GM12878 (cell line): ENCODE results near the gene RAD51B. TPM values are rescaled to one million over a fixed set of nuclear protein-coding genes. Genes with fewer than 3 reads are reported as not detected.

ENCODE experiments used
- ATAC-seq: fragments of 200-7000 bp; cut with Tn5 transposase; 3 replicates; pipeline ENCODE4 v1.9.1; 2020; ENCODE audit warnings: mild to moderate bottlenecking, moderate library complexity
- BruUV-seq: library from RNA; stranded (reverse); fragments of 400-500 nt; replicated peaks from 2 replicates; lab custom pipeline; 2021; lab: Mats Ljungman, UMichigan
- CTCF ChIA-PET: fragments of 300-600 bp; sonication (Branson Sonifier 250); formaldehyde crosslinking; extraction: SDS; loops from one replicate; lab custom pipeline; 2021; ENCODE audit warnings: inconsistent platforms; lab: Yijun Ruan, JAX
- POLR2A ChIA-PET: fragments of 350-600 bp; formaldehyde crosslinking; extraction: SDS; loops from one replicate; lab custom pipeline; 2021; ENCODE audit warnings: inconsistent platforms; lab: Charles Lee
- RAD21 ChIA-PET: fragments of 300-600 bp; sonication (Branson Sonifier 250); formaldehyde crosslinking; loops from one replicate; lab custom pipeline; 2023; ENCODE audit warnings: antibody characterized with exemption; ENCODE audit not compliant: unreplicated experiment; lab: Charles Lee
- SMC1A ChIA-PET: fragments of 300-600 bp; sonication (Branson Sonifier 250); formaldehyde crosslinking; loops from one replicate; lab custom pipeline; 2023; ENCODE audit not compliant: unreplicated experiment, uncharacterized antibody; lab: Charles Lee
- DNase-seq: peaks from one replicate; pipeline ENCODE4 v3.0.0-alpha.2; 2011; ENCODE audit warnings: low read depth, low spot score
- FAIRE-seq: peaks from 3 replicates; lab custom pipeline; 2011; peaks lifted over from hg19 to GRCh38; lab: Jason Lieb, UNC
- H2AFZ ChIP-seq: 2 replicates; pipeline ENCODE4 v1.6.0; 2011; ENCODE audit warnings: low read depth, low read length, control low read depth; ENCODE audit not compliant: control insufficient read depth
- H3K27ac ChIP-seq: 2 replicates; pipeline ENCODE4 v1.5.1; 2011; ENCODE audit warnings: control low read depth; ENCODE audit not compliant: control insufficient read depth, insufficient read depth
- H3K27me3 ChIP-seq, 2 experiments: replicated peaks in 1 of 2; 2 replicates each; pipeline versions ENCODE4 v1.6.0 to v1.6.1; 2011; ENCODE audit warnings: low read length in 1 of 2; ENCODE audit not compliant: control insufficient read depth in 2 of 2, insufficient read depth in 2 of 2
- H3K36me3 ChIP-seq, 2 experiments: 2 replicates each; pipeline ENCODE4 v1.5.1; 2011; ENCODE audit warnings: low read length in 1 of 2; ENCODE audit not compliant: control insufficient read depth in 2 of 2, insufficient read depth in 2 of 2
- H3K4me1 ChIP-seq: 2 replicates; pipeline ENCODE4 v1.6.1; 2011; ENCODE audit warnings: mild to moderate bottlenecking, low read length, moderate library complexity, mixed read lengths; ENCODE audit not compliant: control insufficient read depth, insufficient read depth
- H3K4me2 ChIP-seq: 2 replicates; pipeline ENCODE4 v1.6.0; 2011; ENCODE audit warnings: control low read depth; ENCODE audit not compliant: control insufficient read depth, insufficient read depth
- H3K4me3 ChIP-seq: fragments of 200-600 bp; sonication (generic); 2 replicates; pipeline ENCODE4 v1.5.1; 2016
- H3K79me2 ChIP-seq: 2 replicates; pipeline ENCODE4 v1.6.0; 2011; ENCODE audit warnings: low read length; ENCODE audit not compliant: control insufficient read depth, insufficient read depth
- H3K9ac ChIP-seq: 2 replicates; pipeline ENCODE4 v1.8.0; 2011; ENCODE audit warnings: low read length, control low read depth, mixed read lengths; ENCODE audit not compliant: control insufficient read depth, insufficient read depth
- H3K9me3 ChIP-seq: replicated peaks from 3 replicates; pipeline ENCODE4 v1.5.1; 2011; ENCODE audit warnings: mild to moderate bottlenecking, low read length; ENCODE audit not compliant: control insufficient read depth, insufficient read depth
- H4K20me1 ChIP-seq: 2 replicates; pipeline ENCODE4 v1.6.0; 2011; ENCODE audit not compliant: control insufficient read depth, insufficient read depth
- ASH2L ChIP-seq: fragments of 300-600, 200-600 bp; sonication (generic); IDR thresholded peaks from 2 replicates; pipeline ENCODE4 v1.6.1; 2017; ENCODE audit warnings: low read depth, mild to moderate bottlenecking, borderline replicate concordance
- CBFB ChIP-seq: IDR thresholded peaks from 2 replicates; pipeline ENCODE4 v1.6.1; 2016; ENCODE audit warnings: antibody characterized with exemption, low read depth
- CEBPB ChIP-seq, 2 experiments: fragments of 150-350 bp in 1 of 2; IDR thresholded peaks; 2 replicates each; pipeline ENCODE4 v1.6.1; 2012 to 2014; ENCODE audit warnings: low read depth in 2 of 2, low read length in 2 of 2, borderline replicate concordance in 1 of 2, inconsistent platforms in 1 of 2
- CHD2 ChIP-seq: IDR thresholded peaks from 2 replicates; pipeline ENCODE4 v1.6.1; 2011; ENCODE audit warnings: low read depth, low read length, improper control_type of control experiment, borderline replicate concordance
- EED ChIP-seq: sonication (generic); IDR thresholded peaks from 2 replicates; pipeline ENCODE4 v1.6.1; 2016; ENCODE audit warnings: antibody characterized with exemption, low read depth
- ESRRA ChIP-seq: IDR thresholded peaks from 2 replicates; pipeline ENCODE4 v1.6.1; 2012; ENCODE audit warnings: mild to moderate bottlenecking, low read length, improper control_type of control experiment
- FOS ChIP-seq: IDR thresholded peaks from 3 replicates; pipeline ENCODE4 v1.6.1; 2011; ENCODE audit warnings: borderline replicate concordance; ENCODE audit not compliant: insufficient read length; ENCODE audit errors: extremely low read depth
- HDGF ChIP-seq: fragments of 450-650 bp; IDR thresholded peaks from 2 replicates; pipeline ENCODE4 v1.6.1; 2016; ENCODE audit warnings: antibody characterized with exemption
- IRF4 ChIP-seq: IDR thresholded peaks from 2 replicates; pipeline ENCODE4 v1.6.1; 2011; ENCODE audit warnings: low read depth, low read length
- LARP7 ChIP-seq: fragments of 450-650 bp; IDR thresholded peaks from 2 replicates; pipeline ENCODE4 v1.6.1; 2017; ENCODE audit warnings: mild to moderate bottlenecking
- NFYB ChIP-seq: IDR thresholded peaks from 2 replicates; pipeline ENCODE4 v1.6.1; 2011; ENCODE audit warnings: low read depth, mild to moderate bottlenecking, low read length, improper control_type of control experiment, moderate library complexity; ENCODE audit not compliant: insufficient read depth
- NR2C1 ChIP-seq: fragments of 450-650 bp; IDR thresholded peaks from 2 replicates; pipeline ENCODE4 v1.6.1; 2017; ENCODE audit warnings: antibody characterized with exemption, mild to moderate bottlenecking, moderate library complexity
- RFX5 ChIP-seq: IDR thresholded peaks from 2 replicates; pipeline ENCODE4 v1.6.1; 2011; ENCODE audit warnings: low read depth, low read length, improper control_type of control experiment
- SIX5 ChIP-seq: IDR thresholded peaks from 2 replicates; pipeline ENCODE4 v1.6.1; 2011; ENCODE audit warnings: mild to moderate bottlenecking, low read depth, low read length, moderate library complexity; ENCODE audit not compliant: severe bottlenecking
- TCF3 ChIP-seq: IDR thresholded peaks from 2 replicates; pipeline ENCODE4 v1.6.1; 2012; ENCODE audit warnings: low read depth, mild to moderate bottlenecking, low read length, borderline replicate concordance; ENCODE audit not compliant: insufficient read depth
- USF2 ChIP-seq: IDR thresholded peaks from 2 replicates; pipeline ENCODE4 v1.6.1; 2011; ENCODE audit warnings: low read depth, low read length, improper control_type of control experiment, borderline replicate concordance
- WGBS: methylation state at CpG from one replicate; pipeline ENCODE4 v1.1.6; 2016; ENCODE audit warnings: low lambda C conversion rate; ENCODE audit not compliant: insufficient replicate concordance, insufficient coverage; ENCODE audit errors: missing lambda C conversion rate; 5-methylcytosine and 5-hydroxymethylcytosine counted together
- in situ Hi-C: fragments of 300-500 bp; cut with MboI; formaldehyde crosslinking; loops from 9 replicates; pipeline ENCODE4 v1.14.3; 2018; ENCODE audit warnings: mixed read lengths
- intact Hi-C: fragments of 100-400 bp; cut with micrococcal nuclease; formaldehyde crosslinking; loops from one replicate; pipeline ENCODE4 v1.14.2; 2022; ENCODE audit not compliant: unreplicated experiment
- polyA plus RNA-seq, 11 experiments: library from polyadenylated mRNA; depleted of rRNA in 4 of 11; unstranded in 6 of 11; stranded (reverse) in 5 of 11; fragments of >200 nt; fragmentation: Nextera tagmentation in 4 of 11; fragmentation: Illumina TruSeq in 1 of 11; extraction: Ambion mirVana in 4 of 11; extraction: Trizol in 1 of 11; gene quantifications; 1 replicate in 1 of 11; 2 replicates in 10 of 11; pipeline versions ENCODE4 v1.2.1 to v1.2.3, GENCODE V29; 2011 to 2016; ENCODE audit warnings: inconsistent platforms in 2 of 11, missing spikeins in 2 of 11, low read depth in 1 of 11
- total RNA-seq, 4 experiments: library from RNA; depleted of rRNA in 3 of 4; stranded (reverse); fragments of >200 nt in 3 of 4; fragmentation: Illumina TruSeq in 1 of 4; extraction: Trizol in 1 of 4; gene quantifications; 2 replicates each; pipeline versions ENCODE4 v1.2.1 to v1.2.3, GENCODE V29; 2013 to 2021

Gene RAD51B
- total and polyA plus RNA-seq, 10 of the 15 experiments (the other 5 are each of a cell fraction or from before 2014, with no cell fraction given) = 9.8 to 26.8 (median 21.3) TPM

GRCh38 chr14:68020493-68020892, 200.9 kb downstream of the RAD51B start:
- TF ChIP-seq IRF4 (no peak), CEBPB (IDR thresholded peaks at IDR 0.05; ENCODE audit: borderline replicate concordance in 1 of 2, low read depth in 2 of 2, low read length in 2 of 2) (peak in 1 of 2 experiments; percentile 23; a peak in 1 of 4 replicates)
- POLR2A ChIA-PET = interaction anchor here (1.0 kb wide), 1 partner anchor 144 kb away, joined by 3 read pairs; no protein-coding TSS in a partner anchor
- Histone ChIP-seq H3K27ac (peak overlapping the region; percentile 61), H3K79me2 (no peaks in the 10 kb centered on the region), H3K4me3 (no peak overlapping the region), H3K27me3 (no peaks in the 10 kb centered on the region), H3K36me3 (no peaks in the 10 kb centered on the region), H3K4me1 (no peaks in the 10 kb centered on the region), H3K4me2 (no peak overlapping the region), H3K9ac (no peak overlapping the region), H3K9me3 (peaks cover 3% of the 10 kb centered on the region; the same call in 1 of the 3 replicates), H2AFZ (no peak overlapping the region), H4K20me1 (no peaks in the 10 kb centered on the region)
- in situ Hi-C loops = no loop called here
- CTCF ChIA-PET = interaction anchor here (0.8 to 1.5 kb wide), 2 partner anchors 9 to 227 kb away, joined by 3 to 4 read pairs; no protein-coding TSS in a partner anchor
- WGBS = 100% methylated on average over 1 of the region's 1 CpG
- intact Hi-C loops = loop anchor here (5.0 kb wide), 1 partner anchor 192 kb away; no protein-coding TSS in a partner anchor
- SMC1A ChIA-PET = interaction anchor here (0.7 to 1.9 kb wide), 13 partner anchors 10 to 286 kb away, joined by 3 to 9 read pairs (median 4); no protein-coding TSS in a partner anchor
- DNase-seq (no peak), FAIRE-seq (no peak), ATAC-seq (no peak)
- BruUV-seq = no TSS peak
- RAD21 ChIA-PET = interaction anchor here (0.6 to 2.1 kb wide), 7 partner anchors 10 to 713 kb away, joined by 3 to 6 read pairs (median 3); no protein-coding TSS in a partner anchor

GRCh38 chr14:68020999-68021663, 201.6 kb downstream of the RAD51B start:
- Histone ChIP-seq H3K4me1 (no peaks in the 10 kb centered on the region), H3K4me3 (no peak overlapping the region), H3K4me2 (no peak overlapping the region), H3K36me3 (no peaks in the 10 kb centered on the region), H4K20me1 (no peaks in the 10 kb centered on the region), H3K9me3 (peaks cover 3% of the 10 kb centered on the region; the same call in 1 of the 3 replicates), H3K9ac (no peak overlapping the region), H2AFZ (peak overlapping the region; percentile 29), H3K27me3 (no peaks in the 10 kb centered on the region), H3K79me2 (no peaks in the 10 kb centered on the region), H3K27ac (peak overlapping the region; percentile 61)
- no TSS peak for BruUV-seq
- RAD21 ChIA-PET = interaction anchor here (0.6 to 2.1 kb wide), 8 partner anchors 11 to 712 kb away, joined by 3 to 6 read pairs (median 3); no protein-coding TSS in a partner anchor
- in situ Hi-C loops (no loop called here), intact Hi-C loops (loop anchor here (5.0 kb wide), 1 partner anchor 191 kb away; no protein-coding TSS in a partner anchor)
- WGBS = 14% methylated on average over 4 of the region's 4 CpGs
- FAIRE-seq (peak; percentile 49), DNase-seq (peak; percentile 71), ATAC-seq (peak; percentile 97)
- SMC1A ChIA-PET = interaction anchor here (0.8 to 2.3 kb wide), 18 partner anchors 11 to 285 kb away, joined by 3 to 7 read pairs (median 4); no protein-coding TSS in a partner anchor
- CTCF ChIA-PET = interaction anchor here (1.5 kb wide), 1 partner anchor 227 kb away, joined by 4 read pairs; no protein-coding TSS in a partner anchor
- POLR2A ChIA-PET = interaction anchor here (1.0 kb wide), 1 partner anchor 145 kb away, joined by 3 read pairs; no protein-coding TSS in a partner anchor
- no peak for TF ChIP-seq ESRRA
- TF ChIP-seq CHD2 = no peak
- TF ChIP-seq USF2 = no peak
- TF ChIP-seq NFYB = no peak
- TF ChIP-seq HDGF = no peak
- no peak for TF ChIP-seq TCF3
- no peak for TF ChIP-seq FOS
- TF ChIP-seq EED = no peak; the same call in 1 of the 2 replicates
- no peak for TF ChIP-seq NR2C1
- TF ChIP-seq LARP7 = no peak
- no peak for TF ChIP-seq ASH2L
- no peak for TF ChIP-seq SIX5
- no peak for TF ChIP-seq RFX5
- TF ChIP-seq CBFB = no peak
